Spinal cord (tissue), 4 donors: ENCODE data around the gene ARHGEF17. TPM values are rescaled to one million over a fixed set of nuclear protein-coding genes. Genes with fewer than 3 reads are reported as not detected.

Experiments used
- polyA plus RNA-seq, 2 donors: library from polyadenylated mRNA; unstranded; fragments of 120-200 nt; gene quantifications; one replicate each; pipeline ENCODE4 v1.2.1, GENCODE V29; 2013; ENCODE audit not compliant: insufficient read length in 2 of 2
- total RNA-seq, 2 donors: library from RNA; depleted of rRNA in 1 of 2; stranded (reverse); fragments of 120-200 nt in 1 of 2; fragments of >200 nt in 1 of 2; gene quantifications; one replicate each; pipeline versions ENCODE4 v1.2.3 to v1.2.4, GENCODE V29; 2013 to 2014

The ARHGEF17 gene
- total and polyA plus RNA-seq, 4 donors: 37.3 to 105 (median 67.5) TPM

Other genes starting within 250 kb of the ARHGEF17 start
- gene FCHSD2, start 166.0 kb upstream of the ARHGEF17 start, total RNA-seq: 10 to 100 TPM; 43.4 to 51.6 TPM
- 10 to 100 TPM; 65.9 to 82.0 TPM for gene FCHSD2, start 166.0 kb upstream of the ARHGEF17 start, polyA plus RNA-seq
- gene P2RY2, start 90.0 kb upstream of the ARHGEF17 start, total RNA-seq: under 1 TPM; 0.11 to 0.99 TPM
- gene P2RY2, start 90.0 kb upstream of the ARHGEF17 start, polyA plus RNA-seq: under 1 TPM in 1 of 2 donors, not detected in 1; 0.10 TPM
- under 1 TPM; 0.50 to 0.66 TPM for gene P2RY6, start 35.9 kb upstream of the ARHGEF17 start, total RNA-seq
- 1 to 10 TPM in 1 of 2 donors, under 1 TPM in 1; 0.96 to 1.4 TPM for gene P2RY6, start 35.9 kb upstream of the ARHGEF17 start, polyA plus RNA-seq
- gene RELT, start 68.1 kb downstream of the ARHGEF17 start, total RNA-seq: 1 to 10 TPM; 6.1 TPM
- gene RELT, start 68.1 kb downstream of the ARHGEF17 start, polyA plus RNA-seq: 10 to 100 TPM; 13.2 to 15.2 TPM